ENCODE results near the gene USH1C.

DNA sequence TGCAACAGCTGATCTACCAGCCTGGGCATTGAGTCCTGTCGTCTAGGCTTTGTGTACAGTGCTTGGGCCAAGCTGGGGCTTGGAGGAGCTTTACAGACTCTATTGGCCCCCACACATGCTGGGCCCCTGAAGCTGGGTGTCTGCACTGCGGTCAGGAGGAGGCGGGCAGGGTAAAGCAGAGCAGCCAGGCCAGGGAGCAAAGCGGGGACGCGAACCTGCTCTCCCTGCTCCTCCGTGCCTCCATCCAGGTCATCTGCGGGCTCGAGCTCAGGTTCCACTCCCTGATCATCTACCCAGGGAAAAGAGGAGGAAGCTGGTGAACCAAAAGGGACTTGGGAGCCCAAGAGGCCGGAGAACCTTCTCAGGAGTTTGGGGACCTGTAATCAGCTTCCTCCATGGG lies 27.0 kb downstream of the USH1C start:
- TF ChIP-seq, protein P1, sequence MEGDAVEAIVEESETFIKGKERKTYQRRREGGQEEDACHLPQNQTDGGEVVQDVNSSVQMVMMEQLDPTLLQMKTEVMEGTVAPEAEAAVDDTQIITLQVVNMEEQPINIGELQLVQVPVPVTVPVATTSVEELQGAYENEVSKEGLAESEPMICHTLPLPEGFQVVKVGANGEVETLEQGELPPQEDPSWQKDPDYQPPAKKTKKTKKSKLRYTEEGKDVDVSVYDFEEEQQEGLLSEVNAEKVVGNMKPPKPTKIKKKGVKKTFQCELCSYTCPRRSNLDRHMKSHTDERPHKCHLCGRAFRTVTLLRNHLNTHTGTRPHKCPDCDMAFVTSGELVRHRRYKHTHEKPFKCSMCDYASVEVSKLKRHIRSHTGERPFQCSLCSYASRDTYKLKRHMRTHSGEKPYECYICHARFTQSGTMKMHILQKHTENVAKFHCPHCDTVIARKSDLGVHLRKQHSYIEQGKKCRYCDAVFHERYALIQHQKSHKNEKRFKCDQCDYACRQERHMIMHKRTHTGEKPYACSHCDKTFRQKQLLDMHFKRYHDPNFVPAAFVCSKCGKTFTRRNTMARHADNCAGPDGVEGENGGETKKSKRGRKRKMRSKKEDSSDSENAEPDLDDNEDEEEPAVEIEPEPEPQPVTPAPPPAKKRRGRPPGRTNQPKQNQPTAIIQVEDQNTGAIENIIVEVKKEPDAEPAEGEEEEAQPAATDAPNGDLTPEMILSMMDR (IDR thresholded peaks at IDR 0.05): no peak
- TF ChIP-seq POLR2A (IDR thresholded peaks at IDR 0.05) (no peak), POLR2AphosphoS5 (IDR thresholded peaks at IDR 0.05) (no peak)

All from gastroesophageal sphincter (tissue), 3 donors.